Chondrocyte (in vitro differentiated cells): ENCODE measurements around the gene TMEM30A. TPM values are rescaled to one million over a fixed set of nuclear protein-coding genes. Genes with fewer than 3 reads are reported as not detected.
A peak's percentile ranks its signal among the peaks of the same experiment; 100 is the strongest.

Experiments used
- DNase-seq: peaks from one replicate; pipeline ENCODE4 v3.0.0; 2021; ENCODE audit warnings: mixed read lengths, low spot score
- H3K27ac Mint-ChIP-seq: one replicate; pipeline ENCODE4 v1.8.0; 2021; ENCODE audit warnings: mild to moderate bottlenecking, moderate library complexity, mixed read lengths; ENCODE audit not compliant: unreplicated experiment
- H3K27me3 Mint-ChIP-seq: 2 replicates; pipeline ENCODE4 v1.8.0; 2021; ENCODE audit warnings: low read depth, mixed read lengths
- H3K36me3 Mint-ChIP-seq: 2 replicates; pipeline ENCODE4 v1.8.0; 2021; ENCODE audit warnings: low read depth, mixed read lengths
- H3K4me1 Mint-ChIP-seq: 2 replicates; pipeline ENCODE4 v1.8.0; 2021; ENCODE audit warnings: low read depth, mild to moderate bottlenecking, mixed read lengths
- H3K4me3 Mint-ChIP-seq: one replicate; pipeline ENCODE4 v1.8.0; 2021; ENCODE audit warnings: mild to moderate bottlenecking, moderate library complexity, mixed read lengths; ENCODE audit not compliant: unreplicated experiment
- H3K9me3 Mint-ChIP-seq: 2 replicates; pipeline ENCODE4 v1.8.0; 2021; ENCODE audit warnings: low read depth, mixed read lengths
- total RNA-seq: library from RNA; stranded (reverse); gene quantifications from 3 replicates; pipeline ENCODE4 v1.2.1, GENCODE V29; 2021
- TF ChIP-seq, protein P1 (sequence below): fragments of 200-600 bp; sonication (generic); IDR thresholded peaks from 2 replicates; pipeline ENCODE4 v1.5.0; 2021; ENCODE audit warnings: antibody characterized with exemption, mild to moderate bottlenecking, moderate library complexity

Gene TMEM30A
- total RNA-seq, 1 donor from 2014 or later, result 146 TPM

DNA sequence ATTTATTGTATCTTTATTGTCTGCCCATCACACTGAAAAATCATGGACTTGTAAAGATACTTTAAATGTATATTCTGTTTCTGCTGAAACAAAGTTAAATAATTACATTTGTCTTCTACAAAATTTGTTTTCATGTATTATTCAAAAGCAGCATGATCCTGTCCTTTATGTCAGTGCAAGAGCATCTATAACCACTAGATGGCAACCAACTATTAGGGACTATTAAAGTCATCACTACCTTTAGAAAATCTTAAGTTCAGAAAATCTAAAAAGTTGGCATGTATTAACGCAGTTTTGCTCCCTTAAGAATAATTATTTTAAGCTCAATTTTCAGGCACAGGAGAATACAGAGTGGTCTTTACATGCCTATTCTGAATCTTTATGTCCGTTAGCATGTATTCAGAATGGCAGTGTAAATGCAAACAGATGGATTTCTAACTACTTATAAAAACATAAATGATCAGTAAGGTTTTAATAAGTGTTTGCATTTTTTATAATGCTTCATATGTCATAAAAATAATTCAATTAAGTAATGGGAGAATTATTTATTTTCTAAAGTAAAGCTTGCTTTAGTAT lies 17.8 kb downstream of the TMEM30A start:
- TF ChIP-seq, protein P1, sequence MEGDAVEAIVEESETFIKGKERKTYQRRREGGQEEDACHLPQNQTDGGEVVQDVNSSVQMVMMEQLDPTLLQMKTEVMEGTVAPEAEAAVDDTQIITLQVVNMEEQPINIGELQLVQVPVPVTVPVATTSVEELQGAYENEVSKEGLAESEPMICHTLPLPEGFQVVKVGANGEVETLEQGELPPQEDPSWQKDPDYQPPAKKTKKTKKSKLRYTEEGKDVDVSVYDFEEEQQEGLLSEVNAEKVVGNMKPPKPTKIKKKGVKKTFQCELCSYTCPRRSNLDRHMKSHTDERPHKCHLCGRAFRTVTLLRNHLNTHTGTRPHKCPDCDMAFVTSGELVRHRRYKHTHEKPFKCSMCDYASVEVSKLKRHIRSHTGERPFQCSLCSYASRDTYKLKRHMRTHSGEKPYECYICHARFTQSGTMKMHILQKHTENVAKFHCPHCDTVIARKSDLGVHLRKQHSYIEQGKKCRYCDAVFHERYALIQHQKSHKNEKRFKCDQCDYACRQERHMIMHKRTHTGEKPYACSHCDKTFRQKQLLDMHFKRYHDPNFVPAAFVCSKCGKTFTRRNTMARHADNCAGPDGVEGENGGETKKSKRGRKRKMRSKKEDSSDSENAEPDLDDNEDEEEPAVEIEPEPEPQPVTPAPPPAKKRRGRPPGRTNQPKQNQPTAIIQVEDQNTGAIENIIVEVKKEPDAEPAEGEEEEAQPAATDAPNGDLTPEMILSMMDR, result peak; percentile 95
- H3K9me3 Mint-ChIP-seq, result no peaks in the 10 kb centered on the region
- no peak overlapping the region for H3K4me3 Mint-ChIP-seq
- no peak overlapping the region for H3K27ac Mint-ChIP-seq
- H3K27me3 Mint-ChIP-seq, result no peaks in the 10 kb centered on the region
- peaks cover 4% of the 10 kb centered on the region for H3K36me3 Mint-ChIP-seq
- peaks cover 20% of the 10 kb centered on the region for H3K4me1 Mint-ChIP-seq
- no peak for DNase-seq

DNA sequence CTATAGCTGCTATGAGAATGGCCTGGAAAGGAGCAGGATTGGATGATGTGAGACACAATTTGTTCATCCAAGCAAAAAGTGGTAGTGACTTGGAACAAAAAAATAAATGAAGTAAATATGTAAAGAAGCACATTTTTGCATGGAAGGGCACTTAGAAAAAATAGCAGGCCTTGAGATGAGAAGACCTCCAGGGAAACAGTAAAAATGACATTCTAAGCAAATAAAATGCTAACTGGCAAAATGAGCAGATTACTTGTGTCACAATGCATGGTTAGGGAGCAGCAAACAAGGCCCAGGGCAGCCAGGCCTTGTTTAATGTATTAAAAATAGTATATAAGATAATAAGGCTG lies 21.2 kb downstream of the TMEM30A start:
- peaks cover 11% of the 10 kb centered on the region for H3K4me1 Mint-ChIP-seq
- no peak overlapping the region for H3K4me3 Mint-ChIP-seq
- TF ChIP-seq, protein P1, result no peak
- H3K27me3 Mint-ChIP-seq, result no peaks in the 10 kb centered on the region
- no peaks in the 10 kb centered on the region for H3K9me3 Mint-ChIP-seq
- no peak overlapping the region for H3K27ac Mint-ChIP-seq
- no peak for DNase-seq
- peaks cover 7% of the 10 kb centered on the region for H3K36me3 Mint-ChIP-seq

DNA sequence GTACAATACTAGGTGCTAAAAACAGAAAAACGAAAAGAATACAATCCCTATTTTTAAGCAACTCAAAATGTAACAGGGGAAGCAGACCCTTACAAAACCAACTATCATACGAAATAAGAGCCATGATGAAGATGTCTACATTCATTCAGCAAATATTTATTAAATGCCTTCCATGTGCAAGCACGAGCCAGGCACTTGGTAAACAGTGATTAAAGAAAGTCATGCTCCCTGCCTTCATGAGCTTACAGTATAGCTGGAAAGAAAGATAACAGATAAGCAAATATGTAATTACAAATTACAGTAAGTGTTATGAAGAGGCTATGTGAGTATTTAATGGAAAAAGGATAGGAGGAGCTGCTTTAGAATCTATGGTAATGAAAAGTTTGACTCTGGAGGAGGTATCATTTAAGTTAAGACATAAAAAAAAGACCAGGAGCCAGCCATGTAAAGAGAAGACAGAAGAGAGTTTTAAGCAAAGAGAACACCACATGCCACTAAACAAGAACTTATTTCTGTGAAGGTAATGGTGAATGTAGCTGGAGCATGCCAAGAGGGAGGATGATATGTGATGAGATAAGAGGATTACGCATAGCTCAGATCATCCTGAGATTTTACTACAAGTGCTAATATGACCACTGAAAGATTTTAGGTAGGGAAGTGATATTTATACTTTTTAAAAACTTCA lies 21.7 kb downstream of the TMEM30A start:
- no peaks in the 10 kb centered on the region for H3K9me3 Mint-ChIP-seq
- H3K4me1 Mint-ChIP-seq, result peaks cover 11% of the 10 kb centered on the region
- H3K4me3 Mint-ChIP-seq, result no peak overlapping the region
- TF ChIP-seq, protein P1, result no peak
- peaks cover 8% of the 10 kb centered on the region for H3K36me3 Mint-ChIP-seq
- DNase-seq, result no peak
- no peaks in the 10 kb centered on the region for H3K27me3 Mint-ChIP-seq
- H3K27ac Mint-ChIP-seq, result no peak overlapping the region

DNA sequence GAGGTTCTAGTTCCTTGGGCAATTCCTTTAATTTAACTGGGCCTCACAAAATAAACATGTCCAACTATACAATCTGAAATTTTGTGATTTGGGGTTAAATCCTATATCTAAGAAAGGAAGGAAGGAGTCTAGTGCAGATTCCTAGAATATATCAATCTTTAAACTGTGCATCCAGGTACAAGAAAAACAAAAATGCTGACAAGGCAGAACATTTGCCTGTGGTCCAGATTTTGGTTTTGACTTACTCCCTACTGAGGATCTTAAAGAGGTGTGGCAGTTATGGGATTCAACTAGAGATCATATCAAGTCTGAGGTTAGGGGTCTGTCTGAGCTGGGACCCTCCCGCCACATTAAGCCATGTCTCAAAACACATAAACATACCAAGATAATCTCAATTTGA lies 23.3 kb downstream of the TMEM30A start:
- no peaks in the 10 kb centered on the region for H3K9me3 Mint-ChIP-seq
- TF ChIP-seq, protein P1, result no peak
- no peak for DNase-seq
- H3K27ac Mint-ChIP-seq, result no peak overlapping the region
- no peak overlapping the region for H3K4me3 Mint-ChIP-seq
- no peaks in the 10 kb centered on the region for H3K27me3 Mint-ChIP-seq
- H3K36me3 Mint-ChIP-seq, result peaks cover 12% of the 10 kb centered on the region
- peaks cover 6% of the 10 kb centered on the region for H3K4me1 Mint-ChIP-seq

DNA sequence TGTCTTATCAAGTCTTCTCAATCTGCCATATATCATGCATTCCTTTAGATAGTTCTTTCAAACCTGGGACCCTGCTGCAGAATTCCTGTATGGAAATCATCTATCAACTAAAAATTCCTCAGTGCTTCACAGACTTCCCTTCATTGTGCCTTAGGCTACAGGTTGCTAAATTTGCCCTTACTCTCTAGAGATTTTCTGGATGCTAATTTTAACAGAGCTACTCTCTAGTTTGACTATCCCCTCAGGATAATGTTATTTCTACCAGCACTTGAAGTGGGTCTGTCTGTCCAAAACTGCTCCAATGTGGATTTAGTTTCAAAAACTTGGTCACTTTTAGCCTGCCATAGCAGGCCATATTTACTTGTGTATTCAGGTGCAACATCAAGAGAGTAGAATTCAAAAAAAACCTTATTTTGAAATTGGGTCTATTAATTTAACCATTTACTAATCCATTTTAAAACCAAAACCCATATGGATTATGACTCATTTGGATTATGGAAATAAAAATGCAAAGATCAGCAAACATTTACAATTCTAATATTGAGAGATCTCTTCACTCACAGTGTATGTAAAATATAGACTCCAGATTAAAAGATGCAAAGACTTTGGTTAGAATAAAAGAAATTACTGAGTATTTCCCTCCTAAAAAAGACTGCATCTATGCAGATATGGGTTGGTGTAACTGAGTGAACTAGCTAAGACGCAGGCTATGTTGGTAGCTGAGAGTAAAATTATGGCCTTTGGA lies 27.1 kb downstream of the TMEM30A start:
- H3K4me1 Mint-ChIP-seq, result peaks cover 6% of the 10 kb centered on the region
- DNase-seq, result no peak
- H3K9me3 Mint-ChIP-seq, result no peaks in the 10 kb centered on the region
- TF ChIP-seq, protein P1, result no peak
- H3K27me3 Mint-ChIP-seq, result no peaks in the 10 kb centered on the region
- no peak overlapping the region for H3K4me3 Mint-ChIP-seq
- no peak overlapping the region for H3K27ac Mint-ChIP-seq
- H3K36me3 Mint-ChIP-seq, result peaks cover 21% of the 10 kb centered on the region
